OCI-M2 (cell line): ENCODE data around the gene AMPH.

Experiments used
- DNase-seq: peaks from one replicate; lab custom pipeline; 2025; ENCODE audit not compliant: unreplicated experiment; lab: John Stamatoyannopoulos, UW

The AMPH gene

DNA sequence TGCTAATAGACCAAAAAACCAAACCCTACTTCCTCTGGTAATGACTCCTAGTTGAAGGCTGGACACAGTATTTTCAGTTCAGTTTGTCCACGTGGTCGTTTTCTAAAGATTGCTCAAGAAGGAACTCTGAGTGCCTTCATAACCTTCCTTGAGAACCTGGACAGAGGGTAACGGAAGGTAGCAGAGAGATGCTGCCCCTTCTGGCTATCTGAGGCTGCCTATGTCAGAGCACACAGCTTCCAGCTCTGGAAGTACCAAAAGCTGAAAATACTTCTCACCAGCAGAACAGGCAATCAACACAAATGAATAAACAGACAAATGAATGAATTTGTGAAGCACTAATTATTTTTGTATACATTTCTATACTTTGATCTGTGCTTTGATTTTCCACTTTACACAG, 85.2 kb downstream of the AMPH start:
- DNase-seq = no peak

DNA sequence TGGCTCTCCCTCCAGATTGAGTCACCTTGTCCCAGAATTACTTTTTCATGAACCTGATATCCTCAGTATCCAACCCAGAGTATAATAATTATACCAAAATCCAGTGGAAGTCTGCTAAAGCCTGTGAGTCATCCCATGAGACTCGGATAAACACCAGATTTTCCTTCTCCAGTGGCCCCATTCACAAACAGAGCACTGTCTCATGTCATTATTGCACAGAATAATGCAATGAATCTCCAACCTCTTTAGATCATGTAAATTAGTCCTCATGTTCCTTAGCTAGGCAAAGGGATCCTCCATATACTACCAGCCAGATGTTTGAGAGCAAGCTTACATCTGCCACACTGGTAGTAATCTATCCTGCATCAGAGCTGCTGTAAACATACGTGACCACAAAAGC, 89.0 kb downstream of the AMPH start:
- no peak for DNase-seq

DNA sequence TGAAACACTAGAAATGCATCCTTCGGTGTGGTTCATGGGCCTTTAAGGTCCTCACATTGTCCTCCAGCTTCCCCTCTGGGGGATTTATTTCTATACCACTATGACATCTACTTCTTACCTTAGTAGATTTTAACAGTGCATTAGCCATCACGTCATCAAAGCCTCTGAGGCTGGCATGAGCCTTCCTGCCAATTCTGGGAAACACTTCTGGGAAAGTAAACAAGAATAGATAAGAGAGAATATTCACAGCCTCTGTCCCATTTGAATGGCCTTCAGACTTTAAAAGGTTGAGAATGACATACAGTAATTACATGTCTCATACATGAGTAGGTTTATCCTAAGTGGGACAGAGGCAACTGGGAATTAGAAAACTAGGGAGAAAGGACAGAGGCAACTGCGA, 89.7 kb downstream of the AMPH start:
- DNase-seq = no peak

DNA sequence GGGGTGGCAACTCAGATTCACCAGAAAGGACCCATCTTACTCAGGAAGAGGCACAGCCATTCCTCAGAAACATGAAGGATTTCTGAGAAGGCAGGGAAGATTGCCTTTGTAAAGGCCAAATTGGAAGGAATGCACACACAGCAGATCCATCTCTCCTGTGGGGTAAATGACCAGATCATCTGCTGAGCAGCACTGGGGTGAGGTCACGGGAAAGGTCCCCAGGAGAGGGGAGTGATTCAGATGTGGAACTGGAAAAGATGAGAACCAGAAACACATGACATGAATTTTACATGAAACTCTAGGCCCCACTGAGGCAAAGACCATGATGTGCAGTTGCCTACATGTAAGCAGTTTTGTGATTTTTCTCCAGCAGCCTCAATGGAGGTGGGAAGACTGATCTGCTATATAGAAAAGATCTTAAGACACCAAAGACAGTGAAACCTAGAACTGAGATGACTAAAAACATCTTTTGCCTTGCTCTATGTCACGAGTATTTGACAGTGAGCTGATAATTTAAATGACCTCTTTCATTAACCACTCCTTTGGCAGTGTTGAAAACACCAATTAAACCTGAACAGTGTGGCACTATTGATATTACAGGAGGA, 91.6 kb downstream of the AMPH start:
- no peak for DNase-seq

DNA sequence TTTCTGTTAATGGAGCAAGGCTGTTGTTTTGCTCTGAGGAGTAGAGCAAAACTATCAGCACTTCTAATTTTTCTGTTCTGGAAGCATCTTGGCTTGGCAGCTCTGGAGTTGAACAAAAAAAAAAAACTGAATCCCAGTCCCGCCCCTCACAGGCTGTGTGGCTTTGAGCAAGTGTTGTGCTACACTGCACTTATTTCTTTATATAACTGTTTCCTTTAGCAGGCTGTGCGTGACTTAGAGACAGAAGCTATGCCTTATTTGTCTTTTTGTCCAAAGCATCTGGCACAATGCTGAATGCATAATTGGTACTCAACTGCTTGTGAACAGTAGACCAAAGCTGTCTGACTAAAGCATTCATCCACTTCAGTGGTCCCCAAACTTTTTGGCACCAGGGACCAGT, 96.1 kb downstream of the AMPH start:
- DNase-seq = no peak

DNA sequence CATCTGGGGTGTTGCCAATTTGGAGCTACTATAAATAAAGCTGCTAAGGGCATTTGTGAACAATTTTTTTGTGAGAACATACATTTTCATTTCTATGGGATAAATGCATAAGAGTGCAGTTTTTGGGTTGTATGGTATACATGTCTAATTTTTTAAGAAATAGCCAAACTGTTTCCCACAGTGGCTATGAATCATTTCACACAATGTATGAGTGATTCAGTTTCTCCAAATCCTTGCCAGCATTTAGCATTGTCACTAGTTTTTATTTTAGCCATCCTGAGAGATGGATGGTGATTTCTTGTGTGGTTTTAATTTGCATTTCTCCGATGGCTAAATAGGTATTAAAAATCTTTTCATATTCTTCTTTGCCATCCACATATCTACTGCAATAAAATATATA, 105.3 kb downstream of the AMPH start:
- no peak for DNase-seq

DNA sequence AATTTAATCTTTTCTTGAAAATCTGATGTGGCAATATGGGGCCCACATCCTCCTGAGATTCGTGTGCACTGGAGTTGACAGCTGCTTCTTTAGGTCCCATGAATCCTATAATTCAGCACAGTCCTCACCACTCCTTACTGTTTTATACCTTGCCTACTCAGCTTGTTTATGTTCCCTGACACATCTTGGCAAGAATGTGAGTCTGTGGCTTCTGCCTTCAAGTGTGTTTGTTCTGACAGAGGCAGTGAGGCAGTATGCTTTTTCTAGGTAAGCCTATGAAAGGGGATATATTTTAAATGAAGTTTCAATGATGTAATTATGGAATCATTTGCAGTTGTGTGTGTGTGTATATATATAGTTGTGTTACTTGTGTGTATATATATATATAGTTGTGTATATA, 106.4 kb downstream of the AMPH start:
- DNase-seq = no peak

DNA sequence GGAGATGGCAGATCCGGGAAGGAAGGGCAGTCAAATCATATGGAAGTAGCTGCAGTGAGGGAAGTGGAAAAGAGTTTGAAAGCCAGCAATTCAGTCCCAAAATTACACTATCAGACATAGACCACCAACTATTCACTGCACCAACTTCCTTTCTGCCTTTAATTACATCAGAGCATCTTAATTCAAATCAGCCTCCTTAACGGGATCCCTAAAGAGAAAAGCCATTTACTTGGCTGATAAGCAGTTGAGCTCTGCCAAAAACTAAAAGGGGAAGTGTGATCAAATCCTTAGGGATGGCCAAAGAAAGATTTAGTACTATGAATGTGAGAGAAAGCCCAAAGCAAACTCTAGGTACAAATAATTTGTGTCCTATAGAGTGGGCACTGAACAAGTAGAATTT, 110.4 kb downstream of the AMPH start:
- DNase-seq = no peak

DNA sequence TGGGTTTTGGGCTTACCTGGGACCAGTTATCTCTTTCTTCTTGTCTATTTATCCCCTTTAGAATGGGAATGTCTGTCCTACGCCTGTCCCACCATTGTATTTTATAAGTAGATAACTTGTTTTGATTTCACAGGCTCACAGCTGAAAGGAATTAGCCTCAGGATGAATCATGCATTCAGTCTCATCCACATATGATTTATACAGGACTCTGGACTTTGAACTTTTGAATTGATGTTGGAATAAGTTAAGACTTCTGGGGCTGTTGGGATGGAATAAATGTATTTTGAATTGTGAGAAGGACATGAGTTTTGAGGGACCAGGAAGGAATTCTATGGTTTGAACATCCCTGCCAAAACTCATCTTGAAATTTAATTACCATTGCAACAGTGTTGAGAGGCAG, 112.6 kb downstream of the AMPH start:
- DNase-seq = no peak

DNA sequence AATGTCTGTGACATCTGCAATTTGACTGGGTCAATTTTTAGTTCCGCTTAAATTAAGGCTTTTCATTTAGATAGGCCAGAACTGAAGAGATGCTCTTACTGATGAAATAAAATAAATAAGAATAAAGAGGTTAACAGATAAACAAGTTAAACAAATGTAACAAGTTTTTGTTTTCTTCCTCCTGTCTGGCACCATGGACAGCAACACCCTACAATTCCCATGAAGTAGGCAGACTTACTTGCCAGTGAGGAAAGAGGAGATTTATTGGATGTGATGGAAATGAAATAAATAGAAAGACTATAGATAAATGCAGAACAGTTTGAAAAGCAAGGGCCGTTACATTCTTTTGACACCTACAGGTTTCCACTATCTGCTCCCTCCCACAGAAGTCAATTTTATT, 118.5 kb downstream of the AMPH start:
- no peak for DNase-seq

DNA sequence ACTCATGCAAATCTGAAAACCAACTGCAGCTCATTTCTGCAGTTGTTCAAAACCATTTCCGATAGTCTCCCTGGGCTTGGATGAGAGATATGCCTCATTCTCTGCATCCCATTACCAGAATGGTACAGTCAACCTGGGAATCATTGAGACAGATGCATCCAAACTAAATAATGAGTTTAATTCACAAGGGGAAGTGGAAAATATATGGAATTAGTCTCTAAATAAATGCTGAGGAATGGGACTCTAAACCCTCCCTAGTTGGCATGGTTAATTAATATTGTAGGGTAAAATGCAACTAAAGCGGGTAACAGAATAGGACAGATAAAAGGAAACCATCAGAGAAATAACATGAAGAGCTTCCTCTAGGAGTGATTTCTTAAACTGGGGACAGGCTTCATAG, 118.9 kb downstream of the AMPH start:
- no peak for DNase-seq

DNA sequence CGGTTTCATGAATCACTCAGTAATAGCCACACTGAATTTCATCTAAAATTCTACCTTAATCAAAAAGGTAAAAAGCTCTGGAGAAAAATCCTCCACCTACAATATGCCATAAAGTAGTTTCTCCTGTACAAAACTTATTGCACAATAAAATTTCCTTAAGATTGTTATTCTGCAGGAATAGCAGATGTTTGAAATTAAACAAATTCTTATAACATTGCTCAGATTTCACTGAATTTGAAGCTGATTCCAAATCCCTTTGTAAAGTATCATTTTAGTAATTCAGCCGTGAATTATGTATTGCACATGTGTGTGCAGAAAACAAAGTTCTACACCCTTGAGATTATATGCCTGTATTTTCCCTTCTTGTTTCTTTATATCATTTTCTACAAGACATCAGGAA, 123.8 kb downstream of the AMPH start:
- DNase-seq = no peak

DNA sequence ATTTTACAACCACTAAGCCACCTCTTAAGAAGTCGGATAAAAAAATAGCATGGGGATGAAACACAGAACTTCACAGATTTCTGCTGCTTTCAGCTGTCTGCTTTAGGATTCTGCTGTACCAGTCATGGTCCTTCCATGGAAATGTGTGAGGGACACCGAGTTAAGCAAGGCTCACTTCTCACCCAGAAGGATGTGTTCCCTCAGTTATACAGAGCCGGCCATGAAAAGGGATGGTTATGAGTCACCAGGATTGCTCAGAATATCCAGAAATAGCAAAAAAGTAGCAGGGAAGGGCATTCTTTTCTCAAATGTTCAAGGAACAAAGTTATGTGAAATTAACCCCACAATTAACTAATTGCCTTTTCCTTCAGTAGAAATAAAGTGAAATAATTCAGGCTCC, 124.4 kb downstream of the AMPH start:
- DNase-seq = no peak

DNA sequence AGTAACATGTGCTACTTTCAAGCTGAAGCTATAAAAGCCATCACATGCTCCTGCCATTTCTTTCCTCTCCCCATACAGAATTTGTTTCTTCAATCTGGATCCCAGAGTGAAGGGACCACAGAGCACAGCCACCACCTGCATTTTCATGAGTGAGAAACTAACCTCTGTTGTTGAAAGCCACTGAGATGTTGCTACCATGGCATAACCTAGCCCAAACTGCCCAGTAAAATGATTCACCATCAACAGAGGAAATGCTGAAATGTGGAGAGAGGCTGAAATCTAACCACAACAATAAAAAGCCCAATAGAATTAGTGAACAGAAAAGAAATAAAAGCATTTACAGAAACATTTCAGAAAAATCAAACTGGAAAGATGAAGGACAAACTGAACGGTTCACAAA, 125.2 kb downstream of the AMPH start:
- no peak for DNase-seq

DNA sequence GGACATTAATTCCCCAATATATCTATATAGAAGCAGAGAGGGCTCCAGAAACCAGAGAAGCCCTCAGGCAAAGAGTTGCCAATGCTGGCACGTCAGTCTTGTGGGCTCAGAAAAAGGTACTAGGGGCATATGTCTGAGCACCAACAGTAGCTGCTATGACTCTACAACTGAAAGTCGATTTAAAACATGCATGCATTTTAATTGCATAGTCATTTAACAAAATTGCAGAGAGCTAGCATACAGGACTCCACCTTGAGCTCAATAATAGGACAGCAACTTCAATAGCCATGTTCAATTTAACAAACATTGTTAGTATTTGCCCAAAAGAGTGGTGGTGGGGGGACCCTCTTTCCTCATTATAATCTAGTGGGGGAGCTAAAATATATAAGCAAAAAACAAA, 126.5 kb downstream of the AMPH start:
- DNase-seq = no peak

DNA sequence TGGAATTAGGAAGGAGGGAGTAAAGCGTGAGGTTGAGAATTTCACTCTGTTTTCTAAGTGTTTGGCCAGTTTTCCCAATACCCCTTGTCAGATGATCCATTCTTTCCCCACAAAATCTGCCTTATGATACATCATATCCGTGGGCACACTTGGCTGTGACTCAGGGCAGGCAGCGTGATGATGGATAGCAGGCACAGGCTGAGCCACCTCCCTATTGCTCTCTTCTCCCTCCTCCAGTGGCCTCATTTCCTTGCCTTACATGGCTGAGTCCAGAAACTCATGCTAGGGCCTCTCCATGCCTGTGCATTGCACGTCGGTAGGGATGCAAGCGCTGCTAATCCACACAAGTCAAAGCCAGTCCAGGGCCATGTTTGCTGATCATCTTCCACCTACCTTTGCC, 128.3 kb downstream of the AMPH start:
- DNase-seq = no peak

DNA sequence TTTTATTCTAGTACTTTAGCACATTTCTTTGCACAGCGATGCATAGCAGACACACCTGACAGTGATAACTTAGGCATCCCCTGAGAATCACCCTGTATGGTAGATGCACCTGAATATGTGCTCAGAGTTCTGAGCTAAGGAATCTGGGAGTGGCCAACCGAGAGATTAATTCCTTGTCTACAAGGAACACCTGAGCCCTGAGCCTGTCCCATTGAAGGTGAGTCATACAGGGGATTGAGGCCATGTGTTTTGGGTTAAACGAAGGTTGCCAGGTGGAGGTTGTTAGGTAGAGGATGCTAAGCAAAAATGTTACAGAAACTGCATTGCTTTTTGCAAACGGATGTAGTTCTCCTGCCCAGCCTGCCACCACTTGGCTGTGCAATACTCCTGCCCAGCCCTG, 128.9 kb downstream of the AMPH start:
- no peak for DNase-seq

DNA sequence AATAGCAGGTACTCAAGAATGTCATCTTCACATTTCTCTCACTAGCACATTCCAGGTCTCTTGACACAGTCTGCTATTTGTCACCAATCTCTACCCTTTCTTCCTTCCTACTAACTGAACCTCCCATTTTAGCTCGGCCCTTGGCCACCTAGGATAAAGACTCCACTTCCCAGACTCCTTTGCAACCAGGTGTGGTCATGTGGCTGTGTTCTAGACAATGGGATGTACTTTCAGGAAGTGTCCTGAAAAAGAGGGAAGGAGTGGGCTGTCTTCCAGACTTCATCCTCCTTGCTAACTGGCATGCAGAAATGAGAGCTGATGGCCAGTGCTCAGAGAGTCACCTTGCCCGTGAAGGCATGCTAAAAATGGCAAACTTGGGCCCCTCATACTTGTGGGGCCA, 139.2 kb downstream of the AMPH start:
- DNase-seq = no peak

DNA sequence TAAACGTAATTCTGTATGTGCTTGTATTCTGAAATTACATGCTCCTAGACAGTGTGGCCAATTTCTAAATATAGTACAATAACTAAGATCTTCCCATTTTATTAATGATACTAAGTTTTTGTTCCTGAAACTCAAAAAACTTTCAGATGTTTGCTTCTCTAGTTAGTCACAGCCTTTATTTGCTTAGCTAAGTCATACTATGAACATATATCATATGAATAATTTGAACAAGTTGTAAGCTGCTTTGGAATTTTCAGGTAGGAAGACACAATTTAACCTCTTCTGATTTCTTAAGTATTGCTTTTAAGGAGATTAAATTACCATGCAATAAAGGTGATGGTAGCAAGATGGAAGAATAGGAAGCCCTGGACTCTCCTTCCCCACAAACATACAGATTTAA, 148.7 kb downstream of the AMPH start:
- no peak for DNase-seq

DNA sequence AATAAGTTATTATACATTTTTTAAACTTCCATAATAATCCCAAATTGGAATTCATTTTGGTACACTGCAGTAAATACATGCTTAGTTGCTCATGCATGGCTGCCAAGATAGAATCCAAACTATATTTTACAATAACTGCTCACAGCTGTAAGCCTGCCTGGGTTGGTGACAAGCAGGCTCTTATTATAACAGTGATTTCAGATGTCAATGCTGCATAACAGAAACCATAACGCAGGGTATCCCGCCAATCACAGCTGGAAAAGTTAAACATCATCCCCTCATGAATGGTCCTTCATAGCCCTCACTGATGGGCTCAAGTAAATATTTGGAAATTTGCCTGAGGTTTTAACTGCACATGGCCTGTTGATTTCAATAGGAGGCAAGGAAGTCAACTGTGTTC, 149.8 kb downstream of the AMPH start:
- DNase-seq = no peak

DNA sequence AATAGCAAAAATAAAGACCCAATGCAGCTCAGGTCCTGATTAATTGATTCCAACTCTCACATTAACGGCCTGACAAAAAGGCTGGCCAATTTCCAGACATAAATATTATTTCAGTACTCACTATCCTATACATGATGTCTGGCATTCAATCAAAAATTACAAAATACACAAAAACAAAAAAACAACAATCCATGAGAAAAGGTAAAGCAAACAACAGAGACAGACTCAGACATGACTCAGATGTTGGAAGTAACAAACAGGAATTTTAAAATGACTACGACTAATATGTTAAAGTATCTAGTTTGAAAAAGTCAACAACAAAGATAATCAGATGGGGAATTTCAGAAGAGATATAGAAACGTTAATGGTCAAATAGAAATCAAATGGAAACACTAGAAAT, 152.8 kb downstream of the AMPH start:
- no peak for DNase-seq

DNA sequence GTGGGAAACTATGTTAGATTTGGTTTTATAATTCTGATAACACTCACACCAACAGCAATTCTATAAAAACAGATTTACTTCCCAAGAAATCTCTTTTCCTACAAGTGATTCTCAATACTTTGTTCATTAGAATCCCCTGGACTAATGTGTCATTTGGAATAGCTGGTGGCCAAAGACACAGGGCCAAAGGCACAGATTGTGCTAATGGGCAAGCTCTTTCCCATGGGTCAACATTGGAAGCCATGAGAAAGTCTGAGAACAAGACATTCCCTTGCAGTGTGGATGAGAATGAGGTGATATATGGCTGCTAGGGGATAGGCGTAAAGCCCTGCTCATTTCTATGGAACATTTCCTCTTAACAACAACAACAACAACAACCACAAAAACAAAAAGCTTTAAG, 153.8 kb downstream of the AMPH start:
- no peak for DNase-seq

DNA sequence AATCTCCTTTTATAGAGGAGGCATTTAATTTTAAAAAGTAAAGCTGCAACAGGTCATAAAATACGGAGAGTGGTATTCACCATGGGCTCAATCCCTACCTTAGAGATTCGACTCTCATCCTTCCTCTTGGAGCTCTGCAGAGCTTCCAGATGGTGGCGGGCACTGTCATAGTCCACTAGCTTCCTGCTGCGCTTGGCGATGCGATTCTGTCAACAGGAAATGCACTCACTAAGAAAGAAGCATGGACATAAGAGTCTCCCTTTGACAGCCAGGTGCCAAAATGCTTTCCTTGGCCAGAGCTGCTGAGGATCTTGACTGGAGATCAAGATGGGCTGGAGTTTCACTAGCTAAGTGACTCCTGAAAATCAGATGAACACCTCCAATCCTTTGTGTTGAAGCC, 154.4 kb downstream of the AMPH start:
- DNase-seq = no peak

DNA sequence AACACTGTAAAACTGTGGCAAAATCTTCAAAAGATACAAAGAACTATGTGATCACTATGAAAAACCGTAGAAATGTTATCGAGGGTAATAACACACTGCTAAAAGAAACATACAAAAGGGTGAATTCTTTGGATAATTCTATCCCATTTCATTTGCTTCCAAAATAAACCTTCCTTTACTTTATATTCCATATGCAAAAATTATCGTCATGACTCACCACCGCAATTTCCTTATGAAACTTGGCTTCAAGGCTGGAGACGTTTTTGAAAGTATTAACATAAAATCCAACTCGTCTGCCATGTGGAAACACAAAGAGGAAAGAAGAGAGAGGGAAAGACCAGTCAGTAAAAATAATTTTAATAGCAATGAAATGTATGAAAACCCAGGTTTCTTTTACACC, 165.2 kb downstream of the AMPH start:
- no peak for DNase-seq
